ENCODE data around the gene ALDH9A1. TPM values are rescaled to one million over a fixed set of nuclear protein-coding genes. Genes with fewer than 3 reads are reported as not detected.

Gene ALDH9A1
- total RNA-seq, 6 experiments from 2014 or later, result 63.2 to 69.9 (median 66.6) TPM

GRCh38 chr1:165650981-165651625 lies 47.3 kb downstream of the ALDH9A1 start:
- Mint-ChIP-seq H3K4me1 (ENCODE audit: low read depth) (peaks cover 18% of the 10 kb centered on the region; the same call in 1 of the 2 replicates), H3K27ac (no peak overlapping the region), H3K27me3 (ENCODE audit: insufficient read depth) (peaks cover 1% of the 10 kb centered on the region), H3K9me3 (no peaks in the 10 kb centered on the region), H3K36me3 (ENCODE audit: low read depth) (peaks cover 19% of the 10 kb centered on the region), H3K4me3 (no peak overlapping the region)
- DNase-seq, result no peak
- no peak for TF ChIP-seq CTCF (IDR thresholded peaks at IDR 0.05)

- Mint-ChIP-seq H3K36me3 (ENCODE audit: low read depth) (peaks cover 10% of the 10 kb centered on the region), H3K27me3 (ENCODE audit: insufficient read depth) (peaks cover 1% of the 10 kb centered on the region)
- DNase-seq, result no peak
These were observed 49.3 kb downstream of the ALDH9A1 start for GRCh38 chr1:165648919-165649572.

GRCh38 chr1:165647970-165648369 lies 50.4 kb downstream of the ALDH9A1 start:
- no peak overlapping the region for H3K4me3 Mint-ChIP-seq
- peaks cover 34% of the 10 kb centered on the region for H3K4me1 Mint-ChIP-seq (ENCODE audit: low read depth)
- H3K27ac Mint-ChIP-seq, result no peak overlapping the region; the same call in 1 of the 2 replicates
- H3K36me3 Mint-ChIP-seq (ENCODE audit: low read depth), result peaks cover 4% of the 10 kb centered on the region
- TF ChIP-seq CTCF (IDR thresholded peaks at IDR 0.05), result no peak
- peaks cover 1% of the 10 kb centered on the region for H3K27me3 Mint-ChIP-seq (ENCODE audit: insufficient read depth)
- DNase-seq, result no peak
- no peaks in the 10 kb centered on the region for H3K9me3 Mint-ChIP-seq

More at GRCh38 chr1:165648919-165649572, 49.3 kb downstream of the ALDH9A1 start:
- Mint-ChIP-seq H3K27ac (no peak overlapping the region), H3K4me1 (ENCODE audit: low read depth) (peaks cover 33% of the 10 kb centered on the region), H3K9me3 (no peaks in the 10 kb centered on the region), H3K4me3 (no peak overlapping the region)
- no peak for TF ChIP-seq CTCF (IDR thresholded peaks at IDR 0.05)

- peaks cover 4% of the 10 kb centered on the region for H3K36me3 Mint-ChIP-seq (ENCODE audit: low read depth)
- H3K4me3 Mint-ChIP-seq, result no peak overlapping the region
- no peak for DNase-seq
- no peaks in the 10 kb centered on the region for H3K9me3 Mint-ChIP-seq
- H3K27ac Mint-ChIP-seq, result no peak overlapping the region
- H3K4me1 Mint-ChIP-seq (ENCODE audit: low read depth), result peaks cover 34% of the 10 kb centered on the region
- no peak for TF ChIP-seq CTCF (IDR thresholded peaks at IDR 0.05)
- peaks cover 1% of the 10 kb centered on the region for H3K27me3 Mint-ChIP-seq (ENCODE audit: insufficient read depth)
These were observed 50.8 kb downstream of the ALDH9A1 start for GRCh38 chr1:165647517-165647916.

GRCh38 chr1:165645654-165646366 lies 52.6 kb downstream of the ALDH9A1 start:
- DNase-seq, result no peak
- Mint-ChIP-seq H3K9me3 (no peaks in the 10 kb centered on the region), H3K4me1 (ENCODE audit: low read depth) (peaks cover 40% of the 10 kb centered on the region), H3K27me3 (ENCODE audit: insufficient read depth) (peaks cover 1% of the 10 kb centered on the region), H3K36me3 (ENCODE audit: low read depth) (peaks cover 4% of the 10 kb centered on the region), H3K4me3 (no peak overlapping the region), H3K27ac (no peak overlapping the region)
- no peak for TF ChIP-seq CTCF (IDR thresholded peaks at IDR 0.05)

Measured in HFFc6 (cell line).